HepG2 (cell line): ENCODE results near the gene USP7. TPM values are rescaled to one million over a fixed set of nuclear protein-coding genes. Genes with fewer than 3 reads are reported as not detected.

Source experiments
- DR1 ChIP-seq: sonication (generic); formaldehyde crosslinking; IDR thresholded peaks from 2 replicates; pipeline ENCODE4 v1.8.0; 2021; ENCODE audit warnings: mild to moderate bottlenecking, missing genetic modification reagents, inconsistent platforms
- FOSL1 ChIP-seq: sonication (generic); formaldehyde crosslinking; IDR thresholded peaks from 2 replicates; pipeline ENCODE4 v1.9.0; 2021; ENCODE audit warnings: missing genetic modification reagents, borderline replicate concordance
- KAT2B ChIP-seq: fragments of 150-350 bp; IDR thresholded peaks from 2 replicates; pipeline ENCODE4 v1.6.1; 2014; ENCODE audit warnings: low read depth, low read length, borderline replicate concordance
- MATR3 ChIP-seq: sonication (generic); formaldehyde crosslinking; IDR thresholded peaks from 2 replicates; pipeline ENCODE4 v1.4.0; 2020; ENCODE audit warnings: missing genetic modification reagents
- ONECUT2 ChIP-seq: sonication (generic); formaldehyde crosslinking; IDR thresholded peaks from 2 replicates; pipeline ENCODE4 v1.4.0; 2020; ENCODE audit warnings: missing genetic modification reagents
- PLRG1 ChIP-seq: fragments of 450-650 bp; conservative IDR thresholded peaks from 2 replicates; pipeline ENCODE4 v1.6.1; 2016
- RFX5 ChIP-seq: IDR thresholded peaks from 2 replicates; pipeline ENCODE4 v1.6.1; 2011; ENCODE audit warnings: low read depth, low read length, improper control_type of control experiment
- SIX4 ChIP-seq: sonication (generic); formaldehyde crosslinking; IDR thresholded peaks from 2 replicates; pipeline ENCODE4 v1.4.0; 2020; ENCODE audit warnings: missing genetic modification reagents
- SKI ChIP-seq: fragments of 450-650 bp; IDR thresholded peaks from one replicate; pipeline ENCODE4 v1.6.1; 2018; ENCODE audit warnings: mild to moderate bottlenecking; ENCODE audit not compliant: partially characterized antibody
- TSC22D2 ChIP-seq: sonication (generic); formaldehyde crosslinking; IDR thresholded peaks from 2 replicates; pipeline ENCODE4 v1.5.1; 2020; ENCODE audit warnings: missing genetic modification reagents, mild to moderate bottlenecking, borderline replicate concordance
- ZBTB42 ChIP-seq: sonication (generic); formaldehyde crosslinking; IDR thresholded peaks from 2 replicates; pipeline ENCODE4 v1.5.0; 2020; ENCODE audit warnings: mild to moderate bottlenecking, missing genetic modification reagents
- ZGPAT ChIP-seq: IDR thresholded peaks from 2 replicates; pipeline ENCODE4 v1.6.1; 2016; ENCODE audit warnings: mild to moderate bottlenecking
- ZNF232 ChIP-seq: sonication (generic); formaldehyde crosslinking; IDR thresholded peaks from 2 replicates; pipeline ENCODE4 v1.4.0; 2020; ENCODE audit warnings: missing genetic modification reagents, borderline replicate concordance
- ZNF430 ChIP-seq: sonication (generic); formaldehyde crosslinking; IDR thresholded peaks from 2 replicates; pipeline ENCODE4 v1.9.0; 2021; ENCODE audit warnings: mild to moderate bottlenecking, missing genetic modification reagents
- ZNF468 ChIP-seq: sonication (generic); formaldehyde crosslinking; IDR thresholded peaks from 2 replicates; pipeline ENCODE4 v1.8.0; 2022; ENCODE audit warnings: mild to moderate bottlenecking, moderate library complexity, missing genetic modification reagents
- ZNF510 ChIP-seq: sonication (generic); formaldehyde crosslinking; IDR thresholded peaks from 2 replicates; pipeline ENCODE4 v1.4.0; 2020; ENCODE audit warnings: low read depth, mild to moderate bottlenecking, missing genetic modification reagents
- ZNF547 ChIP-seq: sonication (generic); formaldehyde crosslinking; IDR thresholded peaks from 2 replicates; pipeline ENCODE4 v1.5.1; 2020; ENCODE audit warnings: mild to moderate bottlenecking, missing genetic modification reagents
- ZNF569 ChIP-seq: sonication (generic); formaldehyde crosslinking; IDR thresholded peaks from 2 replicates; pipeline ENCODE4 v1.5.0; 2020; ENCODE audit warnings: mild to moderate bottlenecking, missing genetic modification reagents, moderate library complexity, borderline replicate concordance
- ZUFSP ChIP-seq: sonication (generic); formaldehyde crosslinking; IDR thresholded peaks from 2 replicates; pipeline ENCODE4 v1.9.0; 2021; ENCODE audit warnings: missing genetic modification reagents, mild to moderate bottlenecking, borderline replicate concordance
- polyA plus RNA-seq, 8 experiments: library from polyadenylated mRNA; depleted of rRNA in 3 of 8; stranded (reverse) in 7 of 8; unstranded in 1 of 8; fragments of >200 nt; fragmentation: Illumina TruSeq in 4 of 8; extraction: Trizol in 4 of 8; gene quantifications; 2 replicates each; pipeline versions ENCODE4 v1.2.1 to v1.2.3, GENCODE V29; 2011 to 2016; ENCODE audit warnings: low read depth in 4 of 8, missing spikeins in 1 of 8, mixed read lengths in 1 of 8; ENCODE audit not compliant: insufficient read depth in 1 of 8
- total RNA-seq, 5 experiments: library from RNA; depleted of rRNA; stranded (reverse); fragments of >200 nt; fragmentation: Illumina TruSeq; extraction: Trizol; gene quantifications; 2 replicates each; pipeline ENCODE4 v1.2.3, GENCODE V29; 2016; ENCODE audit warnings: low read depth in 1 of 5
- TF ChIP-seq, protein P1 (sequence below): sonication (generic); formaldehyde crosslinking; IDR thresholded peaks from 2 replicates; pipeline ENCODE4 v1.4.0; 2020; ENCODE audit warnings: missing genetic modification reagents
- TF ChIP-seq, protein P2 (sequence below): fragments of 450-650 bp; IDR thresholded peaks from 2 replicates; pipeline ENCODE4 v1.6.1; 2016
- TF ChIP-seq, protein P3 (sequence below): sonication (generic); formaldehyde crosslinking; IDR thresholded peaks from 2 replicates; pipeline ENCODE4 v1.5.0; 2020; ENCODE audit warnings: missing genetic modification reagents

USP7 gene
- total and polyA plus RNA-seq, 2 of the 13 experiments (the other 11 are each of a cell fraction or from before 2014, with no cell fraction given), result 52.5 to 173 TPM

- TF ChIP-seq, protein P1, sequence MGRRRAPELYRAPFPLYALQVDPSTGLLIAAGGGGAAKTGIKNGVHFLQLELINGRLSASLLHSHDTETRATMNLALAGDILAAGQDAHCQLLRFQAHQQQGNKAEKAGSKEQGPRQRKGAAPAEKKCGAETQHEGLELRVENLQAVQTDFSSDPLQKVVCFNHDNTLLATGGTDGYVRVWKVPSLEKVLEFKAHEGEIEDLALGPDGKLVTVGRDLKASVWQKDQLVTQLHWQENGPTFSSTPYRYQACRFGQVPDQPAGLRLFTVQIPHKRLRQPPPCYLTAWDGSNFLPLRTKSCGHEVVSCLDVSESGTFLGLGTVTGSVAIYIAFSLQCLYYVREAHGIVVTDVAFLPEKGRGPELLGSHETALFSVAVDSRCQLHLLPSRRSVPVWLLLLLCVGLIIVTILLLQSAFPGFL, result no peak
- TF ChIP-seq SIX4 (CRISPR knock-in tag), result no peak; the same call in 1 of the 2 replicates
- TF ChIP-seq ZNF510 (CRISPR knock-in tag), result no peak; the same call in 1 of the 2 replicates
- TF ChIP-seq ZGPAT (CRISPR knock-in tag), result peak; percentile 85
- no peak for TF ChIP-seq KAT2B
- no peak for TF ChIP-seq RFX5
- peak; percentile 35; the same call in 1 of the 2 replicates for TF ChIP-seq ZNF232 (CRISPR knock-in tag)
- TF ChIP-seq TSC22D2 (CRISPR knock-in tag), result no peak
- no peak for TF ChIP-seq PLRG1
- TF ChIP-seq, protein P2, sequence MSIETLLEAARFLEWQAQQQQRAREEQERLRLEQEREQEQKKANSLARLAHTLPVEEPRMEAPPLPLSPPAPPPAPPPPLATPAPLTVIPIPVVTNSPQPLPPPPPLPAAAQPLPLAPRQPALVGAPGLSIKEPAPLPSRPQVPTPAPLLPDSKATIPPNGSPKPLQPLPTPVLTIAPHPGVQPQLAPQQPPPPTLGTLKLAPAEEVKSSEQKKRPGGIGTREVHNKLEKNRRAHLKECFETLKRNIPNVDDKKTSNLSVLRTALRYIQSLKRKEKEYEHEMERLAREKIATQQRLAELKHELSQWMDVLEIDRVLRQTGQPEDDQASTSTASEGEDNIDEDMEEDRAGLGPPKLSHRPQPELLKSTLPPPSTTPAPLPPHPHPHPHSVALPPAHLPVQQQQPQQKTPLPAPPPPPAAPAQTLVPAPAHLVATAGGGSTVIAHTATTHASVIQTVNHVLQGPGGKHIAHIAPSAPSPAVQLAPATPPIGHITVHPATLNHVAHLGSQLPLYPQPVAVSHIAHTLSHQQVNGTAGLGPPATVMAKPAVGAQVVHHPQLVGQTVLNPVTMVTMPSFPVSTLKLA, result no peak
- no peak for TF ChIP-seq FOSL1
- TF ChIP-seq SKI, result peak; percentile 46
- TF ChIP-seq ONECUT2 (CRISPR knock-in tag), result 0 out of 2 replicates have a peak, but pooled peaks have one; percentile 17
- TF ChIP-seq, protein P3, sequence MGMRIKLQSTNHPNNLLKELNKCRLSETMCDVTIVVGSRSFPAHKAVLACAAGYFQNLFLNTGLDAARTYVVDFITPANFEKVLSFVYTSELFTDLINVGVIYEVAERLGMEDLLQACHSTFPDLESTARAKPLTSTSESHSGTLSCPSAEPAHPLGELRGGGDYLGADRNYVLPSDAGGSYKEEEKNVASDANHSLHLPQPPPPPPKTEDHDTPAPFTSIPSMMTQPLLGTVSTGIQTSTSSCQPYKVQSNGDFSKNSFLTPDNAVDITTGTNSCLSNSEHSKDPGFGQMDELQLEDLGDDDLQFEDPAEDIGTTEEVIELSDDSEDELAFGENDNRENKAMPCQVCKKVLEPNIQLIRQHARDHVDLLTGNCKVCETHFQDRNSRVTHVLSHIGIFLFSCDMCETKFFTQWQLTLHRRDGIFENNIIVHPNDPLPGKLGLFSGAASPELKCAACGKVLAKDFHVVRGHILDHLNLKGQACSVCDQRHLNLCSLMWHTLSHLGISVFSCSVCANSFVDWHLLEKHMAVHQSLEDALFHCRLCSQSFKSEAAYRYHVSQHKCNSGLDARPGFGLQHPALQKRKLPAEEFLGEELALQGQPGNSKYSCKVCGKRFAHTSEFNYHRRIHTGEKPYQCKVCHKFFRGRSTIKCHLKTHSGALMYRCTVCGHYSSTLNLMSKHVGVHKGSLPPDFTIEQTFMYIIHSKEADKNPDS, result no peak
- 0 out of 2 replicates have a peak, but pooled peaks have one; percentile 58 for TF ChIP-seq ZBTB42
- TF ChIP-seq ZNF430, result peak; percentile 87
- peak; percentile 95 for TF ChIP-seq ZNF468 (CRISPR knock-in tag)
- TF ChIP-seq DR1, result no peak; the same call in 1 of the 2 replicates
- TF ChIP-seq MATR3, result no peak
- no peak for TF ChIP-seq ZNF569 (CRISPR knock-in tag)
- TF ChIP-seq ZNF547 (CRISPR knock-in tag), result peak; percentile 69
- no peak for TF ChIP-seq ZUFSP (CRISPR knock-in tag)
Measured at GRCh38 chr16:8859913-8860881, 103.5 kb downstream of the USP7 start (continued).
